HFFc6 (cell line): ENCODE data around the gene PPP1R14B. TPM values are rescaled to one million over a fixed set of nuclear protein-coding genes. Genes with fewer than 3 reads are reported as not detected.

Experiments
- DNase-seq: peaks from one replicate; pipeline ENCODE4 v3.0.0-alpha.2; 2018
- H3K27ac Mint-ChIP-seq: 2 replicates; pipeline ENCODE4 v1.8.0; 2020; ENCODE audit warnings: mild to moderate bottlenecking, mixed read lengths
- H3K27me3 Mint-ChIP-seq: 2 replicates; pipeline ENCODE4 v1.8.0; 2021; ENCODE audit warnings: mild to moderate bottlenecking, moderate library complexity, mixed read lengths; ENCODE audit not compliant: insufficient read depth
- H3K36me3 Mint-ChIP-seq: 2 replicates; pipeline ENCODE4 v1.8.0; 2021; ENCODE audit warnings: low read depth, mixed read lengths
- H3K4me1 Mint-ChIP-seq: 2 replicates; pipeline ENCODE4 v1.8.0; 2020; ENCODE audit warnings: low read depth, mixed read lengths
- H3K4me3 Mint-ChIP-seq: 2 replicates; pipeline ENCODE4 v1.8.0; 2020; ENCODE audit warnings: mild to moderate bottlenecking, moderate library complexity, mixed read lengths
- H3K9me3 Mint-ChIP-seq: 2 replicates; pipeline ENCODE4 v1.8.0; 2020; ENCODE audit warnings: mild to moderate bottlenecking, mixed read lengths
- CTCF ChIP-seq: fragments of 200-600 bp; sonication (generic); IDR thresholded peaks from 2 replicates; pipeline ENCODE4 v1.5.0; 2021; ENCODE audit warnings: antibody characterized with exemption, mild to moderate bottlenecking
- total RNA-seq, 6 experiments: library from RNA; stranded (reverse); fragmentation: NEBNext Ultra II Directional; extraction: Animal tissue kit (Norgen Biotek cat#: 25700); gene quantifications; 2 replicates in 1 of 6; 3 replicates in 5 of 6; pipeline ENCODE4 v1.2.3, GENCODE V29; 2021

The PPP1R14B gene
- total RNA-seq, 6 experiments from 2014 or later = 386 to 478 (median 429) TPM

- TF ChIP-seq CTCF = no peak
- peaks cover 37% of the 10 kb centered on the region for H3K4me1 Mint-ChIP-seq
- H3K36me3 Mint-ChIP-seq = peaks cover 42% of the 10 kb centered on the region
- H3K27me3 Mint-ChIP-seq = peaks cover 9% of the 10 kb centered on the region
- no peak for DNase-seq
- no peak overlapping the region for H3K27ac Mint-ChIP-seq
- no peaks in the 10 kb centered on the region for H3K9me3 Mint-ChIP-seq
- no peak overlapping the region for H3K4me3 Mint-ChIP-seq
These were observed 17.2 kb upstream of the PPP1R14B start for GRCh38 chr11:64263947-64264317.

GRCh38 chr11:64263021-64263946, 16.5 kb upstream of the PPP1R14B start:
- peak; percentile 47 for DNase-seq
- Mint-ChIP-seq H3K36me3 (peaks cover 41% of the 10 kb centered on the region), H3K4me3 (no peak overlapping the region), H3K4me1 (peaks cover 31% of the 10 kb centered on the region), H3K27me3 (peaks cover 5% of the 10 kb centered on the region), H3K9me3 (no peaks in the 10 kb centered on the region), H3K27ac (peak overlapping the region; percentile 84)
- no peak; the same call in 1 of the 2 replicates for TF ChIP-seq CTCF

- H3K27ac Mint-ChIP-seq = peak overlapping the region; percentile 84
- no peak overlapping the region for H3K4me3 Mint-ChIP-seq
- H3K9me3 Mint-ChIP-seq = no peaks in the 10 kb centered on the region
- DNase-seq = no peak
- no peak for TF ChIP-seq CTCF
- H3K36me3 Mint-ChIP-seq = peaks cover 39% of the 10 kb centered on the region
- H3K4me1 Mint-ChIP-seq = peaks cover 22% of the 10 kb centered on the region
- peaks cover 6% of the 10 kb centered on the region for H3K27me3 Mint-ChIP-seq
These were observed 15.7 kb upstream of the PPP1R14B start for GRCh38 chr11:64262271-64263002.

GRCh38 chr11:64261556-64262080, 14.9 kb upstream of the PPP1R14B start:
- TF ChIP-seq CTCF = no peak
- no peak overlapping the region for H3K27ac Mint-ChIP-seq
- peaks cover 6% of the 10 kb centered on the region for H3K27me3 Mint-ChIP-seq
- no peak for DNase-seq
- H3K9me3 Mint-ChIP-seq = no peaks in the 10 kb centered on the region
- H3K4me1 Mint-ChIP-seq = peaks cover 21% of the 10 kb centered on the region
- H3K36me3 Mint-ChIP-seq = peaks cover 39% of the 10 kb centered on the region
- no peak overlapping the region for H3K4me3 Mint-ChIP-seq

GRCh38 chr11:64260147-64260708, 13.5 kb upstream of the PPP1R14B start:
- Mint-ChIP-seq H3K27me3 (peaks cover 4% of the 10 kb centered on the region), H3K4me1 (peaks cover 8% of the 10 kb centered on the region), H3K36me3 (peaks cover 33% of the 10 kb centered on the region), H3K27ac (peak overlapping the region; percentile 42; the same call in 1 of the 2 replicates), H3K4me3 (no peak overlapping the region), H3K9me3 (no peaks in the 10 kb centered on the region)
- DNase-seq = no peak
- TF ChIP-seq CTCF = no peak
